Heart left ventricle (tissue), 13 donors: Measurements from ENCODE around the gene HMX1.

Source experiments
- POLR2A ChIP-seq, 2 donors: fragments of 450-650 bp; IDR thresholded peaks; one replicate each; pipeline ENCODE4 v1.6.1; 2017; ENCODE audit warnings: antibody characterized with exemption in 2 of 2, mild to moderate bottlenecking in 2 of 2, moderate library complexity in 2 of 2
- TF ChIP-seq, protein P1 (sequence below), 12 donors: fragments of 200-600 bp; sonication (generic) in 4 of 12; IDR thresholded peaks; one replicate each; pipeline versions ENCODE4 v1.5.0 to v1.8.0; 2018 to 2022; ENCODE audit warnings: antibody characterized with exemption in 12 of 12, mild to moderate bottlenecking in 5 of 12
- donor health status: ischemic (EF 13 %, LVEDD 7.1; RV severe dilation, severe dysfunction).
- donor health status: DM: no; HTN: yes; CAD: no.
- donor health status: DM: no; HTN: no; CAD: no.
- donor health status: ischemic (EF 25% LVEDD 6.9; RV normal size, moderate dysfunction).
- donor health status: ischemic (EF 25% LVEDD 5.7; RV mildly dilated, moderate dysfunction).
- donor health status: ischemic (EF 35%, LVEDD 5.7; RV mildly dilated, moderate dysfunction).
- donor health status: nonischemic (EF 11% LVEDD 7.7; RV severe dilation, severe dysfunction).
- donor health status: DM: yes; HTN: yes; CAD: no.
- donor health status: PGD.
- donor health status: ischemic (EF 29% LVEDD 5.4; RV normal size, mild dysfunction).
- donor health status: nonischemic (EF 23%, LVEDD 6.1; RV moderate dilation, normal function).

DNA sequence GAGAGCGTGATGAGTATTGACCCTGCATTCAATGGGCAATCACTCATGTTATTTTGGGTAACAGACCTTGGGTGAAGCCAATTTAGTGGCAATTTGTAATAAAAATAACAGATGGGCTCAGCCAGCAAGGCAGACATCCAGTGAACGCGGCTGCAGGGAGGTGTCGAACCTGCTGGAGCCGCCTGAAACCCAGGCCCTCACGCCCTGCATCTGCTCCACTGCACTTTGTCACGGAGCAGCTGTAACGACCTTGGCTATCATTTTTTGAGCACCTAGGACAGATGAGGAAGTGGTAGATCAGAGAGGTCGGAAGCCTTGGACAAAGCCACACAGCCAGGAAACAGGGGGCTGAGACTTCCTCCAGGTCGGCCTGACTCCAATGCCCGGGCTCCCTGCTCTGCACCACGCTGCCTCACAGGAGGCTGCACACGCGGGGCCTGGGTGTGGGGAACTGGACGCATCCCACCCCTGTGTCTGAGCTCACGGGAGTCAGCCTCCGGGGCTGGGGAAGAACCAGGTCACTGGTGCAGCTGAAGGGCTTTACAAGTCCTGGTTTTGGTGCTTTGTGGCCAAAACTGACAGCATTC lies 19.4 kb downstream of the HMX1 start:
- TF ChIP-seq, protein P1, sequence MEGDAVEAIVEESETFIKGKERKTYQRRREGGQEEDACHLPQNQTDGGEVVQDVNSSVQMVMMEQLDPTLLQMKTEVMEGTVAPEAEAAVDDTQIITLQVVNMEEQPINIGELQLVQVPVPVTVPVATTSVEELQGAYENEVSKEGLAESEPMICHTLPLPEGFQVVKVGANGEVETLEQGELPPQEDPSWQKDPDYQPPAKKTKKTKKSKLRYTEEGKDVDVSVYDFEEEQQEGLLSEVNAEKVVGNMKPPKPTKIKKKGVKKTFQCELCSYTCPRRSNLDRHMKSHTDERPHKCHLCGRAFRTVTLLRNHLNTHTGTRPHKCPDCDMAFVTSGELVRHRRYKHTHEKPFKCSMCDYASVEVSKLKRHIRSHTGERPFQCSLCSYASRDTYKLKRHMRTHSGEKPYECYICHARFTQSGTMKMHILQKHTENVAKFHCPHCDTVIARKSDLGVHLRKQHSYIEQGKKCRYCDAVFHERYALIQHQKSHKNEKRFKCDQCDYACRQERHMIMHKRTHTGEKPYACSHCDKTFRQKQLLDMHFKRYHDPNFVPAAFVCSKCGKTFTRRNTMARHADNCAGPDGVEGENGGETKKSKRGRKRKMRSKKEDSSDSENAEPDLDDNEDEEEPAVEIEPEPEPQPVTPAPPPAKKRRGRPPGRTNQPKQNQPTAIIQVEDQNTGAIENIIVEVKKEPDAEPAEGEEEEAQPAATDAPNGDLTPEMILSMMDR (IDR thresholded peaks at IDR 0.05), result no peak
- no peak for TF ChIP-seq POLR2A (IDR thresholded peaks at IDR 0.05)
